ENCODE data around the gene FCN1.

The FCN1 gene

DNA sequence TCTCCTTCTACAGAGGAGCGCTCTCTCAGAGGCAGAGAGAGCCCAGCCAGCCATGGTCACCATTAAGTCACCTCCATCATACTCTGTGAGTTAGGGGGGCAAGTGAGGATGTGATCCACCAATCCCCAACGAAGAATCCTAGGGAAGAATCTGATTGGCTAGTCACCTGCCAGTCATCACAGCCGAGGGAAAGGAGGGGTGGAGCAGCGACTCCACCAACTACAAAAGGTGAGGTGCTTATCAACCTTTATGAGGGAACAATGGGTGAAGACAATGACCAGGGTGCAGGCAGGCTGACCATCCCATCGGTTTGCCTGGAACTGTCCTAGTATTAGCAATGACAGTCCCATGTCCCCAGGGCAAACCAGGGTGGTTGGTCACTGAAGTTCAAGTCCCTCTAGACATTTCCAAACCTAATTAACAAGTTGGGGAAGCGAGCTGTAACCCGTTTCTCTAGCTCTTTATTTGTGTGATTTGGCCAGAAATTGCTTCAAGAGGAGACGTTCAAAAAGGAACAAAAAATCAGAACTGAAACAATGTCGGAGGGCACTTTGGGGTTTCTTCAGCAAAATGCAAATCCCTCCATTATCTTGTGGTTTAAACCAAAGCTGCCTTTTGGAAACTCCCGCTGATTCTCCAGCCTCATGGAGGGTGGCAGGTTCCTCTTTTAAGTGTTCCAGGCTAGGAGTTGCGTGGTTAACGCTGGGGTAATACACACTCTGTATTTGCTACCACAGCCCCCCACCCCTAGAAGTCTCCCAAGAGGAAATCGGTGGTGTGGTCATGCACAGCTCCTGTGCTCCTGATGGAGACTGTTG, 18.8 kb upstream of the FCN1 start:
- DNase-seq: no peak

DNA sequence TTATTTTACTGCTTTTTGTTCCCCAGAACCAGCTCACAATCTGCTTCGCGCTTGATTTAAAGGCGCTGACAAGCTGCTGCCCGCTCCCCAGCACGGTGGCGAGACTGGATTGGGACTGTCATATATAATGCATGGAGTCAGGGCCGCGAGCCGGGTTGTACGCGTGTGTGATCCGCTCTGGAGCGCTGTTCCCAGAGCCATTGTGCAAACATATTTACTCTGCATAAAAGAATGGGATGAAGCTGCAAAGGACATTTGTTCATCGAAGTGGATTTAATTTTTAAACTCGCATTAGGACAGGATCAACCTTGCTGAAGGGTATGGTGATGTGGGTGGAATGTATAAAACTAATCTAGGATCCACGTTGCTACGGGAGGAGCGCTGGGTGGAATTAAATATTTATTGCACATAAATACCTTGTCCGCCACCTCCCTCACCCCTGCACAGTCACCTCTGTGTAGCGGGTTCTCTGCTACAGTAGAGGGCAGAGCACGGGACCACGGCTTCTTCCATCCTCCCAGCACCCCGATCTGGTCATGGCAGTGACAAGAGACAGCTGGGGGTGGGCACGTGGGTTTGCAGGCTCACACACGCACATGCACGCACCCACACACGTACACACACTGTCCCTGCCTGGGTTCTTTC, 18.1 kb upstream of the FCN1 start:
- no peak for DNase-seq

- no peak for DNase-seq
Measured at GRCh38 chr9:134935056-134935640, 17.4 kb upstream of the FCN1 start.

GRCh38 chr9:134933076-134933659, 15.5 kb upstream of the FCN1 start:
- DNase-seq: no peak

DNA sequence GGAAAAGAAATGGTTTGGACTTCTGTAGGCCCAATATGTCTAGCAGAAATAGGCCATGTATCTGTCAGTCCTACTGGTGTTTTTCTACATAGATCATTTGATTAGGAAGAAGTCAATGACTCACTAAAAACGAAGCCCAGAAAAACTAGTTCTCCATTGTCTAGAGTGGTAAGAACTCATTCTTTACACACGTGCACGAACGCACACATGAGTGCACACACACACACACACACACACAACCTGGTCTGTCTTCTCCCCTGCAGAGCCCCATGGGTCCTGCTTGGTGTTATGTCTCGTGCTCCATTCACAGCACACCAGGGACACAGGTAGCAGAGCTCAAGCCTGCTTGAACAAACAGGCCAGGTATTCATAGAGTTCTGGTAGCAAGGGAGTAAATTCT, 14.9 kb upstream of the FCN1 start:
- no peak for DNase-seq

- no peak for DNase-seq
Measured at GRCh38 chr9:134932171-134932570, 14.5 kb upstream of the FCN1 start.

- DNase-seq: no peak
Measured at GRCh38 chr9:134930398-134930797, 12.7 kb upstream of the FCN1 start.

- no peak for DNase-seq
Measured at GRCh38 chr9:134929193-134930158, 11.8 kb upstream of the FCN1 start.

DNA sequence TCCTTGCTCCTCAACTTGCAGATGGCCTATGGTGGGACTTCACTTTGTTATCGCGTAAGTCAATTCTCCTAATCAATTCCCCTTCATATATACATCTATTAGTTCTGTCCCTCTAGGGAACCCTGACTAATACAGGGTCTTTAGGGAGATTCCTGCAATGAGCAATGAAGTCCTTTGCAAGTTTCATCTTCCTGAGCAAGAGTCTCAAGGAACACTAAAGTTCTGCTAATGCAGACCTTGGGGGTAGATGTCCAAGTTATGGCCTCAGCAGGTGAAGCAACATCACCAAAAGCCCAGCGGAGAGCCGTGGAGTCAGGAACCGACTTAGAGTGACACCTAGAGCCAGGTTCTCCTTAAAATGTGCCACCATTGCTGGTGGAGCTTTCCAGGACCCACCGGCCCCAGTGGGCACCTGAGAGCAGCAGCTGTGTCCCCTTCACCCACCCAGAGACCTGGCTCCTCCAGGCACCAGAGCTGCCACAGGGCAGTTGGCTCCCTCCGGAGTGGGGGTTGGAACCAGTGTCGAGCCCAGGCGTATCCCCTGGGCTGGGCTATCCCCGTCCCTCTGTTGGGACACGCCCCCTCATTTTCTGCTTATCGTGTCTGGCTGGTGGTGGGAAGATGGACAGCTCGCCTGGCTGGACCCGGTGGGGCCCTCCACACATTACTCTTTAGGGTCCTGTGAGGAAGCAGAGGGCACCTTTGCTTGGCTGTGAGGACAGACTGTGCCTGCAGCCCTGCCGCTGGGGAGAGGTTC, 10.9 kb upstream of the FCN1 start:
- no peak for DNase-seq

- no peak for DNase-seq
Measured at GRCh38 chr9:134925011-134925511, 7.3 kb upstream of the FCN1 start.

- DNase-seq: no peak
Measured at GRCh38 chr9:134923466-134923865, 5.8 kb upstream of the FCN1 start.

- DNase-seq: no peak
Measured at GRCh38 chr9:134922932-134923240, 5.2 kb upstream of the FCN1 start.

DNA sequence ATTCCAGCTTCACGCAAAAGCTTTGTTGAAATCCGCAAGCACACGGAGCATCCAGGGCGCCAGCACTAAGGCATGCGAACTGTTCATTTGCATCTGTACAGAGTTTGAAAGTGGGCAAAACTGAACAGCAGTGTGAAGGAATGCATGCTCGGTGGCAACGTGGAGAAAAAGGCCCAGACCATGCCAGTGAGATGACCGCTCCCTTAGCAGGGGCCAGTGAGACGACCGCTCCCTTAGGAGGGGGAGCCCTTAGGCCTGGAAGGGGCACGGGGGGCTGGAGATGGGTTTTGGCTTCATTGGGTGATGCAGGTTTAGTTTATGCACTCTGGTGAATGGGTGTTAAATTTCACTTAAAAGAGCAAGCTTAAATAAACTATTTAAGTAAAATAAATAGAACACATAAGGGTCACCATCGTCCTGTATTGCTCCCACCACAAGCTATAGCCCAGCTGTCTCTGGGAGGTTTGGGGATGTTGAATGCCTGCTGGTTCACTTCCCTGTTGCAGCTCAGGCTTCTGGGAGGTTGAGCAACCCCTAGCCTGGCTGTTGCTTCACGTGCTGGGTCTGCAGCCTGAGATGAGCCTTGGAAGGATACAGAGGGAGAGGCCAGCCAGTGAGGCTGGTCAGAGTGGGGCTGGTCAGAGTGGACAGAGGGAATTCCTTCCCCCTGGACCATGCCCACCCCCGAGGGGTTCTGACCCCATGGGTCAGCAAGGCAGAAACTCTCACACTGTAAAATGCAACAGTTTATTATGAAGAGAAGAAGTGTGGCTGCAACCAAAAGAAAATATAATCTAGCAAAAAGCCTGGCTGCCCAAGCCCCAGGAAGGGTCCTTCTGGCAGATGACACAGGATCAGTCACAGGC, 4.6 kb upstream of the FCN1 start:
- DNase-seq: no peak

- DNase-seq: no peak
Measured at GRCh38 chr9:134919303-134919702, 1.6 kb upstream of the FCN1 start.

GRCh38 chr9:134918646-134919045, 934 bp upstream of the FCN1 start:
- no peak for DNase-seq

DNA sequence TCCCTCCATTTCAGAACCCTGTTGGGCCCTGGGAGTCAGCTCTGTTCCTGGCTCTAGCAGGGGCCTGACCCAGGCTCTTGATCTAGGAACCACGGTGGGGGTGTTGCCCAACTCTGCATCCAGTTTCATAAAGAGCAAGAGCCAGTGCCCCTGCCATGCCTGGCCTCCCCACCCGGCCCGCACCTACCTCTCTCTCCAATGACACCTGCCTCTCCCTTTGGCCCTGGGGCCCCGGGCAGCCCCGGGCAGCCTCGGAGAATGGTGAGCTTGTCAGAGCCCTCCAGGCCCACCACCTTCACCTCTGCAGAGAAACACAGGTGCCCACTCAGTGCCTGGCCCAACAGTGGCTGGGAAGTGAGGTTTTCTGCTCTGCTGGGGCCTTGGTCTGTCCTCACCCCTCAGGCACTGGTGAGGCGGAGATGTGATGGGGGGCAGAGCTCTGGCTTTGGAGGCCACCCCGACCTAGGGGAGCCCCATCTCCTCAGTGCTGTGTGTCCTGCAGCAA, 1.5 kb downstream of the FCN1 start:
- DNase-seq: no peak

DNA sequence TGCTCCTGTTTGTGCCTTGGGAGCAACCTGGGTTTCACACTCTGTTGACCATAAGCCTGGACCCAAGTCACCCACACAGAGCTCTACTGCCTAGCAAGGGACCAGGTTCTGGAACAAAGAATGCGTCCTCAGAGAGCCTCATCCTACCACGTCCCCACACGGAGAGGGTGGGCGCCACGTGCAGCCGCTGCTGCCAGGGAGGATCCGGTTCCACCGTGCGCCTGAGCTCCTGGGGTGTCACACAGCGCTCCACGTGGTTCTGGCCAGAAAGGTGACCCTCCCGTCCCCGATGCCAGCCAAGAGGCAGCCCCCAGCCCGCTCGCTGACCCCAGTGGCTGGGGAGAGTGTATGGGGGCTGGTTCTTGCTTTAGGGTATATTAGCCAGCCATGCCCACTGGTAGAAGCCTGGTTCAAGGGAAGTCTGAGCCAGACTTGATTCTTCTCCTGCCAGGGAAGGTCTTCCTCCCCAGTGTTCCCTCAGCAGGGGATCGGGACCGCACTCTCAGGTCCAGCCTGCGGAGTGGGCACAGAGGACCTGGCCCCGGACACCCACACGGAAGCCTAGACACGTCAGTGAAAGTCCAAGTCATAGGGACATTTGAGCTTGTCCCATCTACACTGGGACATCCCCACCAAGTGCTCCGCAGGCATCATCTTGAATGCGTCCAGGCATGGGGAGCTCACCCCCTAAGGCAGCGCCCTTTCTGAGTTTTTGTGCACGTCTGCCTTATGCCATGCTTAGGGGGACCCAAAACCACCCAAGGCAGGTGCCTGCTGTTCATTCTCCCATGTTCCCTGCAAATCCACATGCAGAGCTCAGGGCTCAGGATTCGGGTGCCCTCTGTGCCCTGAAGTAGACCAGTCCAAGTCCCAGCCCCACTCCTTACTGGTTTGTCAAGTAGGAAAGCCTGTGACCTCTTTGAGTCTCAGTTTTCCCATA, 2.4 kb downstream of the FCN1 start:
- DNase-seq: no peak

DNA sequence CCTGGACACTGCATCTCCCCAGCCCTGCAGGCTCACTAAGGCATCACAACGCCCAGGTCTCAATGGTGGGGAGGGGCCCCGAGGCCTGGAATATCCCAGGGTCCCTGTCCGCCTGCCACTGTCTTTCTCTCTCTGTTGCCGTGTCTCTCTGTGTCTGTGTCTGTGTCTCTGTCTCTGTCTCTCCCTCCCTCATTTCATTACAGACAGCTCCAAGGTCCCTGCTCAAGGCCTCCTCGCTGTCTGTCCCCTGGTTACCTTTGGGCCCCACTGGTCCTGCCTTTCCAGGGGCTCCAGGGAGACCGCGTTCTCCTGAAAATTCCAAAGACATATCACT, 3.2 kb downstream of the FCN1 start:
- no peak for DNase-seq

GRCh38 chr9:134913713-134914500, 3.8 kb downstream of the FCN1 start:
- DNase-seq: no peak
